Activated CD8-positive, alpha-beta T cell treated with anti-CD3 and anti-CD28 coated beads for 36 hours (primary cell): ENCODE results near the gene MYO1D. TPM values are rescaled to one million over a fixed set of nuclear protein-coding genes. Genes with fewer than 3 reads are reported as not detected.
A peak's percentile ranks its signal among the peaks of the same experiment; 100 is the strongest.

ENCODE experiments used
- ATAC-seq: fragments of 200-7000 bp; cut with Tn5 transposase; one replicate; pipeline ENCODE4 v1.10.0; 2021; ENCODE audit warnings: mild to moderate bottlenecking, moderate library complexity
- CTCF ChIA-PET: fragments of 350-600 bp; sonication (Branson Sonifier 250); formaldehyde crosslinking; loops from one replicate; lab custom pipeline; 2021; ENCODE audit warnings: antibody characterized with exemption; lab: Charles Lee
- POLR2A ChIA-PET: fragments of 350-600 bp; sonication (Branson Sonifier 250); formaldehyde crosslinking; loops from one replicate; lab custom pipeline; 2021; ENCODE audit warnings: antibody characterized with exemption; lab: Charles Lee
- DNase-seq: peaks from one replicate; pipeline ENCODE4 v3.0.0-alpha.2; 2020
- H3K27ac Mint-ChIP-seq: one replicate; pipeline ENCODE4 v1.8.0; 2021; ENCODE audit warnings: mild to moderate bottlenecking, mixed read lengths
- H3K27me3 Mint-ChIP-seq: one replicate; pipeline ENCODE4 v1.8.0; 2021; ENCODE audit warnings: mixed read lengths
- H3K36me3 Mint-ChIP-seq: one replicate; pipeline ENCODE4 v1.8.0; 2021; ENCODE audit warnings: low read depth, mixed read lengths
- H3K4me1 Mint-ChIP-seq: one replicate; pipeline ENCODE4 v1.8.0; 2021; ENCODE audit warnings: low read depth, mixed read lengths
- H3K4me3 Mint-ChIP-seq: one replicate; pipeline ENCODE4 v1.8.0; 2021; ENCODE audit warnings: mild to moderate bottlenecking, moderate library complexity, mixed read lengths
- H3K9me3 Mint-ChIP-seq: one replicate; pipeline ENCODE4 v1.8.0; 2021; ENCODE audit warnings: mixed read lengths
- CTCF ChIP-seq: fragments of 200-600 bp; IDR thresholded peaks from one replicate; pipeline ENCODE4 v1.8.0; 2022; ENCODE audit warnings: antibody characterized with exemption, mild to moderate bottlenecking
- intact Hi-C: fragments of 100-400 bp; cut with micrococcal nuclease; formaldehyde crosslinking; loops from one replicate; pipeline ENCODE4 v1.10.0; 2022
- total RNA-seq, 2 experiments: library from RNA; stranded (reverse); gene quantifications; one replicate each; pipeline ENCODE4 v1.2.3, GENCODE V29; 2021

The MYO1D gene
- total RNA-seq, 2 experiments from 2014 or later = 8.3 to 9.2 TPM

- Mint-ChIP-seq H3K27me3 (peaks cover 7% of the 10 kb centered on the region), H3K27ac (no peak overlapping the region), H3K4me3 (no peak overlapping the region), H3K9me3 (no peaks in the 10 kb centered on the region), H3K4me1 (peaks cover 17% of the 10 kb centered on the region), H3K36me3 (no peaks in the 10 kb centered on the region)
- ChIA-PET CTCF (interaction anchor here (0.6 to 1.6 kb wide), 4 partner anchors 27 to 419 kb away, joined by 3 to 5 read pairs (median 3); no protein-coding TSS in a partner anchor), POLR2A (no interaction called here)
- no peak for DNase-seq
- no peak for ATAC-seq
- TF ChIP-seq CTCF = no peak
- intact Hi-C loops = no loop called here
These were observed 3.9 kb upstream of the MYO1D start for GRCh38 chr17:32880671-32881453.

GRCh38 chr17:32879134-32879533, 2.2 kb upstream of the MYO1D start:
- no peak for ATAC-seq
- peaks cover 2% of the 10 kb centered on the region for H3K27me3 Mint-ChIP-seq
- ChIA-PET POLR2A (no interaction called here), CTCF (interaction anchor here (4.1 to 4.6 kb wide), 2 partner anchors 57 to 99 kb away, joined by 23 to 130 read pairs; no protein-coding TSS in a partner anchor)
- peaks cover 21% of the 10 kb centered on the region for H3K4me1 Mint-ChIP-seq
- no peak for TF ChIP-seq CTCF
- no peaks in the 10 kb centered on the region for H3K36me3 Mint-ChIP-seq
- no peaks in the 10 kb centered on the region for H3K9me3 Mint-ChIP-seq
- no peak overlapping the region for H3K27ac Mint-ChIP-seq
- DNase-seq = no peak
- intact Hi-C loops = loop anchor here (5.0 kb wide), 1 partner anchor 97 kb away; no protein-coding TSS in a partner anchor
- H3K4me3 Mint-ChIP-seq = no peak overlapping the region

- no peak for ATAC-seq
These were observed 1.3 kb upstream of the MYO1D start for GRCh38 chr17:32878211-32878610.

GRCh38 chr17:32877164-32877764, 340 bp upstream of the MYO1D start:
- POLR2A ChIA-PET = interaction anchor here (0.9 to 1.0 kb wide), 2 partner anchors 101 to 433 kb away, joined by 3 read pairs; partner anchors contain the start of gene PSMD11
- DNase-seq (peak; percentile 90), ATAC-seq (peak; percentile 98)
- CTCF ChIA-PET = interaction anchor here (0.6 to 4.6 kb wide), 67 partner anchors 8 to 727 kb away, joined by 3 to 130 read pairs (median 5); partner anchors contain the start of genes CDK5R1, PSMD11 and TMEM98
- TF ChIP-seq CTCF = peak; percentile 59
- Mint-ChIP-seq H3K27me3 (peaks cover 2% of the 10 kb centered on the region), H3K27ac (peak overlapping the region; percentile 75), H3K36me3 (no peaks in the 10 kb centered on the region), H3K9me3 (no peaks in the 10 kb centered on the region), H3K4me1 (peaks cover 15% of the 10 kb centered on the region), H3K4me3 (peak overlapping the region; percentile 63)
- intact Hi-C loops = loop anchor here (5.0 kb wide), 1 partner anchor 95 kb away; no protein-coding TSS in a partner anchor

More at GRCh38 chr17:32878211-32878610, 1.3 kb upstream of the MYO1D start:
- DNase-seq = no peak
- CTCF ChIA-PET = interaction anchor here (0.9 to 4.6 kb wide), 25 partner anchors 10 to 434 kb away, joined by 3 to 130 read pairs (median 11); partner anchors contain the start of gene PSMD11
- no peak for TF ChIP-seq CTCF
- POLR2A ChIA-PET = no interaction called here
- peaks cover 2% of the 10 kb centered on the region for H3K27me3 Mint-ChIP-seq
- intact Hi-C loops = loop anchor here (5.0 kb wide), 1 partner anchor 96 kb away; no protein-coding TSS in a partner anchor
- H3K4me3 Mint-ChIP-seq = no peak overlapping the region
- H3K4me1 Mint-ChIP-seq = peaks cover 21% of the 10 kb centered on the region
- no peak overlapping the region for H3K27ac Mint-ChIP-seq
- no peaks in the 10 kb centered on the region for H3K9me3 Mint-ChIP-seq
- H3K36me3 Mint-ChIP-seq = no peaks in the 10 kb centered on the region
